ENCODE measurements around the gene PHOX2B.

The PHOX2B gene

DNA sequence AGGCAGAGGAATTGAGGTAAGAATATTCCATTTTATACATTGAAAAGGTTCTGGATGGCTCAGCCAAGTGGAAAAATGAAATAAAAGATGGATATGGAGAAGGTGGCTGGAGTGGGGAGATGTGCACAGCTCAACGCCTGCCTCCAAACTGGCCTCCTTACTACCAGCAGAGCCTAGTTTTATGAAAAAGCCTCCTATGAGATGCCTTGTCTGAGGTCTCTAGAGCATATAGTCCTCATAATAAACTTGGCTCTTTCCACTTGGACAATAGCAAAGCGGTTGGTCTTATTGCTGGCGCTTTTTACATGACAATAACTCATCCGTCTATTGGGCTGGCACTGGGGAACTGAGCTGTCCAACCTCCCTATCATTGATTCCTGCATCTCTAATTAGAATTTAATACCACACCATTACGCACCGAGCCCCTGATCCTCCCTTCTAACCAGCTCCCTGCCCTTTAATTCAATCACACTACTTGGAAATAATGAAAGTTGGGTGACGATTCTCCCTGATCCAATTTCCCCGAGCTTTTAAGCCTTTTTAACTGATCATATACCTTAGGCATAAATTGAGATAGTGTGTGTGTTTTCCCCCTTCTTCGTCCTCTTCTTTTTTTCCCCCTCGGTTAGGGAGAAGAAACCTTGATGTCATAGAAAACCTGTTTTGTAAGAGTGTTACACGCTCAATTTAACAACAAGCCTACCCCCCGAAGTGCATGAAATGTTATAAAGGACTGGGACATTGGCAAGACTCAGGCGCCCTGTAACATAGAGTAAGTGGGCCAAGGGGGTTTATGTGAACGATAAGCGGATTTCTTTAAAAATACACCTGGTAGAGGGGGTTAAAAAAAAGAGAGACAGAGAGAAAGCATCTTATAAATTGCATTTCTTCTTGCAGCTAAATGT lies at the start of gene PHOX2B:
TSS of gene PHOX2B (minus strand) at position 155 of the 905 bp plus-strand sequence. CDS start at position 40, 115 bp downstream.
- no peak for TF ChIP-seq CTCF (IDR thresholded peaks at IDR 0.05; ENCODE audit: control insufficient read depth, extremely low read depth, insufficient read depth)
- DNase-seq (ENCODE audit: low read depth), result no peak
- no peak within 1 kb of the TSS for H3K4me3 ChIP-seq (ENCODE audit: low read depth, low read length)

- TF ChIP-seq CTCF (IDR thresholded peaks at IDR 0.05; ENCODE audit: control insufficient read depth, extremely low read depth, insufficient read depth), result no peak
- DNase-seq (ENCODE audit: low read depth), result no peak
- H3K4me3 ChIP-seq (ENCODE audit: low read depth, low read length), result no peak overlapping the region
Observed at GRCh38 chr4:41797260-41797659, 48.7 kb upstream of the PHOX2B start.

DNA sequence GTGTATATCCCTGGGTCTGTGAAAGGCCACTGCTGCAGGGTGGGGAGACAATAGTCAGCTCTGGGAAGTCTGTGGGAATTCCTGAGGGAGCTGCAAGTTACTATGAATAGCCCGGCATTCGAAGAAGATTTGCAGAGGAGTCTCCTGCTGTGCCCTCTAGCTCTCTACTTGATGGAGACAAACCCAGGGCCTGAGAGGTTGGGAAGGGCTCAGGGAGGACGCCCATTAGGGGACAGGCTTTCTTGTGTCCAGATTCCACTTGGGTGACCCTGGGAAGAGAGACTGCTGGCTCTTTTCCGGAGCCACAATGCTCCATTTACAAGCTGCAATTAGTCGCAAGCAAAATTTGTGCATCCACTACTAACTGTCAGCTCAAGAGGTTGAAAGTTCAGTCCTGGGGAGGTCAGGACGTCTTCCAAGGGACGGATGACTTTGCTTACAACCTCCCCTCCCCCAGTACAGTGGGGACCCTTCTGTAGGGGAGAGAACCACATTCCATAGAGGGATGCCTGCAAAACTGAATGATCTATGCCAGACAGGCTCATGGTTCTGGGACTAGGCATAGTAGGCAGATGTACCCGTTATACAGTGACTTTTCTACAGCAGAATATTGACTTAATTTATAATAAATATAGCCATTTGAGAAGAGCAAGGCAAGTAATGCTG lies 48.2 kb upstream of the PHOX2B start:
- no peak for DNase-seq (ENCODE audit: low read depth)
- no peak overlapping the region for H3K4me3 ChIP-seq (ENCODE audit: low read depth, low read length)
- TF ChIP-seq CTCF (IDR thresholded peaks at IDR 0.05; ENCODE audit: control insufficient read depth, extremely low read depth, insufficient read depth), result no peak

GRCh38 chr4:41795796-41796385 lies 47.4 kb upstream of the PHOX2B start:
- TF ChIP-seq CTCF (IDR thresholded peaks at IDR 0.05; ENCODE audit: control insufficient read depth, extremely low read depth, insufficient read depth), result no peak
- no peak overlapping the region for H3K4me3 ChIP-seq (ENCODE audit: low read depth, low read length)
- DNase-seq (ENCODE audit: low read depth), result no peak

GRCh38 chr4:41792166-41792565 lies 43.6 kb upstream of the PHOX2B start:
- no peak overlapping the region for H3K4me3 ChIP-seq (ENCODE audit: low read depth, low read length)
- no peak for TF ChIP-seq CTCF (IDR thresholded peaks at IDR 0.05; ENCODE audit: control insufficient read depth, extremely low read depth, insufficient read depth)
- no peak for DNase-seq (ENCODE audit: low read depth)

- DNase-seq (ENCODE audit: low read depth), result no peak
- no peak for TF ChIP-seq CTCF (IDR thresholded peaks at IDR 0.05; ENCODE audit: control insufficient read depth, extremely low read depth, insufficient read depth)
- H3K4me3 ChIP-seq (ENCODE audit: low read depth, low read length), result no peak overlapping the region
Observed at GRCh38 chr4:41791557-41791956, 43.0 kb upstream of the PHOX2B start.
